HCT116 (cell line): ENCODE measurements around the gene STMP1. TPM values are rescaled to one million over a fixed set of nuclear protein-coding genes. Genes with fewer than 3 reads are reported as not detected.

Source experiments
- ATAC-seq: fragments of 200-7000 bp; cut with Tn5 transposase; 2 replicates; pipeline ENCODE4 v1.9.1; 2020; ENCODE audit warnings: mild to moderate bottlenecking, moderate library complexity
- BruUV-seq: library from RNA; stranded (reverse); fragments of 400-500 nt; replicated peaks from 2 replicates; lab custom pipeline; 2021; lab: Mats Ljungman, UMichigan
- CTCF ChIA-PET: fragments of 300-600 bp; sonication (Branson Sonifier 250); formaldehyde crosslinking; loops from one replicate; lab custom pipeline; 2021; ENCODE audit warnings: antibody characterized with exemption; lab: Charles Lee
- POLR2A ChIA-PET: fragments of 300-600, 350-600 bp; sonication (Branson Sonifier 250); formaldehyde crosslinking; loops from one replicate; lab custom pipeline; 2021; ENCODE audit warnings: antibody characterized with exemption; lab: Charles Lee
- RAD21 ChIA-PET, 2 experiments: fragments of 300-600 bp; sonication (Branson Sonifier 250); formaldehyde crosslinking; loops; one replicate each; lab custom pipeline; 2023; ENCODE audit warnings: low total read pairs in 2 of 2; ENCODE audit not compliant: uncharacterized antibody in 2 of 2, unreplicated experiment in 2 of 2, low non-redundant PET in 1 of 2; lab: Charles Lee
- DNase-seq: peaks from one replicate; pipeline ENCODE4 v3.0.0-alpha.2; 2010; ENCODE audit warnings: low read depth, low spot score
- H2AFZ ChIP-seq: fragments of 200-600 bp; shearing (Covaris generic), sonication (generic); 2 replicates; pipeline ENCODE4 v1.6.1; 2017; ENCODE audit warnings: low read depth, mixed run types, mixed read lengths, antibody characterized with exemption, low read length; ENCODE audit not compliant: poor library complexity, severe bottlenecking
- H3K27ac ChIP-seq: 2 replicates; pipeline ENCODE4 v1.5.1; 2012; ENCODE audit warnings: low read depth, low read length
- H3K27me3 ChIP-seq: fragments of 200-600 bp; sonication (generic); 2 replicates; pipeline ENCODE4 v1.6.1; 2016; ENCODE audit warnings: mixed run types, low read length, mixed read lengths; ENCODE audit not compliant: insufficient read depth
- H3K36me3 ChIP-seq, 2 experiments: fragments of 200-500 bp in 1 of 2; fragments of 200-600 bp in 1 of 2; sonication (Bioruptor generic) in 1 of 2; sonication (generic) in 1 of 2; 2 replicates each; pipeline versions ENCODE4 v1.5.1 to v1.6.1; 2014 to 2016; ENCODE audit warnings: low read length in 2 of 2, inconsistent platforms in 1 of 2, mixed read lengths in 1 of 2, mixed run types in 1 of 2; ENCODE audit not compliant: insufficient read depth in 2 of 2, control insufficient read depth in 1 of 2
- H3K4me1 ChIP-seq, 2 experiments: fragments of 200-600 bp in 1 of 2; sonication (generic) in 1 of 2; 2 replicates each; pipeline versions ENCODE4 v1.5.1 to v1.6.1; 2012 to 2017; ENCODE audit warnings: low read length in 2 of 2, inconsistent platforms in 1 of 2, mild to moderate bottlenecking in 1 of 2, mixed read lengths in 1 of 2, mixed run types in 1 of 2, moderate library complexity in 1 of 2; ENCODE audit not compliant: insufficient read depth in 2 of 2, control insufficient read depth in 1 of 2
- H3K4me2 ChIP-seq: fragments of 200-600 bp; sonication (generic); 2 replicates; pipeline ENCODE4 v1.6.1; 2017; ENCODE audit warnings: mixed run types, low read length, mixed read lengths
- H3K4me3 ChIP-seq, 2 experiments: fragments of 200-600 bp in 1 of 2; sonication (generic) in 1 of 2; replicated peaks in 1 of 2; 2 replicates each; pipeline ENCODE4 v1.5.1; 2011 to 2016; ENCODE audit warnings: low read length in 2 of 2, control low read depth in 1 of 2, low read depth in 1 of 2, mild to moderate bottlenecking in 1 of 2, mixed read lengths in 1 of 2, mixed run types in 1 of 2
- H3K79me2 ChIP-seq: fragments of 200-600 bp; sonication (generic); 2 replicates; pipeline ENCODE4 v1.6.1; 2017; ENCODE audit warnings: mild to moderate bottlenecking, mixed run types, low read length, moderate library complexity, mixed read lengths; ENCODE audit not compliant: insufficient read depth
- H3K9ac ChIP-seq: fragments of 200-600 bp; sonication (generic); 2 replicates; pipeline ENCODE4 v1.6.1; 2016; ENCODE audit warnings: low read length, mixed read lengths
- H3K9me2 ChIP-seq: fragments of 200-600 bp; sonication (generic), shearing (Covaris generic); 2 replicates; pipeline ENCODE4 v1.6.1; 2017; ENCODE audit warnings: mixed run types, mild to moderate bottlenecking, moderate library complexity; ENCODE audit not compliant: insufficient read depth
- H3K9me3 ChIP-seq, 2 experiments: fragments of 200-500 bp in 1 of 2; fragments of 200-600 bp in 1 of 2; sonication (Bioruptor generic) in 1 of 2; sonication (generic) in 1 of 2; 2 replicates each; pipeline ENCODE4 v1.6.1; 2014 to 2017; ENCODE audit warnings: low read length in 2 of 2, mixed read lengths in 2 of 2, inconsistent platforms in 1 of 2, low read depth in 1 of 2, mild to moderate bottlenecking in 1 of 2, mixed run types in 1 of 2, moderate library complexity in 1 of 2; ENCODE audit not compliant: control insufficient read depth in 1 of 2, insufficient read depth in 1 of 2
- H4K20me1 ChIP-seq: fragments of 200-600 bp; sonication (generic), shearing (Covaris generic); 2 replicates; pipeline ENCODE4 v1.6.1; 2017; ENCODE audit warnings: mixed run types, mild to moderate bottlenecking, moderate library complexity; ENCODE audit not compliant: insufficient read depth
- CBX3 ChIP-seq: IDR thresholded peaks from 2 replicates; pipeline ENCODE4 v1.6.1; 2012; ENCODE audit warnings: low read depth
- EGR1 ChIP-seq: IDR thresholded peaks from 2 replicates; pipeline ENCODE4 v1.6.1; 2012; ENCODE audit warnings: low read depth
- EZH2 ChIP-seq: fragments of 200-600 bp; sonication (generic); IDR thresholded peaks from 2 replicates; pipeline ENCODE4 v1.6.1; 2017; ENCODE audit warnings: antibody characterized with exemption, mixed run types
- POLR2A ChIP-seq: IDR thresholded peaks from 2 replicates; pipeline ENCODE4 v1.7.0; 2011; ENCODE audit warnings: borderline replicate concordance; ENCODE audit not compliant: insufficient read depth, insufficient read length; ENCODE audit errors: extremely low read depth
- RAD21 ChIP-seq: IDR thresholded peaks from 2 replicates; pipeline ENCODE4 v1.6.1; 2012; ENCODE audit warnings: low read depth, mild to moderate bottlenecking
- SP1 ChIP-seq: IDR thresholded peaks from 2 replicates; pipeline ENCODE4 v1.6.1; 2012; ENCODE audit warnings: low read depth
- TCF7L2 ChIP-seq: IDR thresholded peaks from 2 replicates; pipeline ENCODE4 v1.7.0; 2011; ENCODE audit warnings: borderline replicate concordance, inconsistent platforms; ENCODE audit not compliant: insufficient read depth, insufficient read length; ENCODE audit errors: extremely low read depth
- intact Hi-C: fragments of 100-400 bp; cut with micrococcal nuclease; formaldehyde crosslinking; loops from 2 replicates; pipeline ENCODE4 v1.10.0; 2022
- total RNA-seq: library from RNA; stranded (reverse); gene quantifications from one replicate; pipeline ENCODE4 v1.2.1, GENCODE V29; 2021; ENCODE audit not compliant: unreplicated experiment
- TF ChIP-seq, protein P1 (sequence below), 3 experiments: fragments of 200-600 bp in 1 of 3; sonication (generic) in 1 of 3; IDR thresholded peaks in 2 of 3; conservative IDR thresholded peaks in 1 of 3; 2 replicates each; pipeline ENCODE4 v1.5.1; 2012 to 2017; ENCODE audit warnings: low read depth in 2 of 3, low read length in 2 of 3, antibody characterized with exemption in 1 of 3, borderline replicate concordance in 1 of 3, control low read depth in 1 of 3, mild to moderate bottlenecking in 1 of 3, mixed read lengths in 1 of 3, mixed run types in 1 of 3, moderate library complexity in 1 of 3; ENCODE audit not compliant: insufficient read depth in 1 of 3
- TF ChIP-seq, protein P2 (sequence below): IDR thresholded peaks from 2 replicates; pipeline ENCODE4 v1.6.1; 2012
- TF ChIP-seq, protein P3 (sequence below): IDR thresholded peaks from 2 replicates; pipeline ENCODE4 v1.6.1; 2012; ENCODE audit warnings: low read depth

STMP1 gene
- total RNA-seq, 1 experiment from 2014 or later, result 32.8 TPM

DNA sequence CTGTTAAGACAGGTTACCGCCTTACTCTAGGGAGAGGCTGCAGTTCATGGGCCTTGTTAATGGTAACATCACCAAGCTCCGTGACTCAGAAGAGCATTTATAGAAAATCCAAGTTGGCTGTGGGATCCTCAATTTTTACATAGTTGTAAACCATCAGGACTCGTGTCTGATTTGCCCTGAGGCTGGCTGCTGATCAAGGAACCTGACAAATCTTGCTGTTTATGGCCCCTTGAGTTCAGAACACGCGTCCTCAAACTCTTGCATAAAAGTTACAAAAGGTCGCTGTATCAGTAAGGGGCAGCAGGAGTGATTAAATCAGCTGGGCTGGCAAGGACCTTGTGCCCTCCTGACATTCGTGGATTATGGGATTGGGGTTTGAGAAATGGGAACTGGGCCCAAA is 61.1 kb downstream of the STMP1 start:
- Histone ChIP-seq H3K4me1 (peaks cover 0 to 7% of the 10 kb centered on the region in 2 experiments; a peak in 1 of 4 replicates), H2AFZ (no peak overlapping the region), H3K9ac (no peak overlapping the region), H3K36me3 (no peaks in the 10 kb centered on the region), H3K4me3 (no peak overlapping the region), H4K20me1 (no peaks in the 10 kb centered on the region), H3K9me3 (no peaks in the 10 kb centered on the region), H3K27ac (no peak overlapping the region), H3K79me2 (no peaks in the 10 kb centered on the region), H3K27me3 (no peaks in the 10 kb centered on the region), H3K4me2 (no peak overlapping the region), H3K9me2 (no peaks in the 10 kb centered on the region)
- no peak for DNase-seq
- ChIA-PET POLR2A (no interaction called here), CTCF (no interaction called here), RAD21 (no interaction called here)
- intact Hi-C loops, result no loop called here
- TF ChIP-seq SP1, result no peak
- no peak for TF ChIP-seq CBX3
- TF ChIP-seq, protein P1, sequence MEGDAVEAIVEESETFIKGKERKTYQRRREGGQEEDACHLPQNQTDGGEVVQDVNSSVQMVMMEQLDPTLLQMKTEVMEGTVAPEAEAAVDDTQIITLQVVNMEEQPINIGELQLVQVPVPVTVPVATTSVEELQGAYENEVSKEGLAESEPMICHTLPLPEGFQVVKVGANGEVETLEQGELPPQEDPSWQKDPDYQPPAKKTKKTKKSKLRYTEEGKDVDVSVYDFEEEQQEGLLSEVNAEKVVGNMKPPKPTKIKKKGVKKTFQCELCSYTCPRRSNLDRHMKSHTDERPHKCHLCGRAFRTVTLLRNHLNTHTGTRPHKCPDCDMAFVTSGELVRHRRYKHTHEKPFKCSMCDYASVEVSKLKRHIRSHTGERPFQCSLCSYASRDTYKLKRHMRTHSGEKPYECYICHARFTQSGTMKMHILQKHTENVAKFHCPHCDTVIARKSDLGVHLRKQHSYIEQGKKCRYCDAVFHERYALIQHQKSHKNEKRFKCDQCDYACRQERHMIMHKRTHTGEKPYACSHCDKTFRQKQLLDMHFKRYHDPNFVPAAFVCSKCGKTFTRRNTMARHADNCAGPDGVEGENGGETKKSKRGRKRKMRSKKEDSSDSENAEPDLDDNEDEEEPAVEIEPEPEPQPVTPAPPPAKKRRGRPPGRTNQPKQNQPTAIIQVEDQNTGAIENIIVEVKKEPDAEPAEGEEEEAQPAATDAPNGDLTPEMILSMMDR (IDR thresholded peaks at IDR 0.05 in 2 of 3, conservative IDR thresholded peaks at IDR 0.05 in 1 of 3; ENCODE audit: borderline replicate concordance in 1 of 3, insufficient read depth in 1 of 3, low read depth in 2 of 3, low read length in 2 of 3), result no peak
- TF ChIP-seq, protein P2, sequence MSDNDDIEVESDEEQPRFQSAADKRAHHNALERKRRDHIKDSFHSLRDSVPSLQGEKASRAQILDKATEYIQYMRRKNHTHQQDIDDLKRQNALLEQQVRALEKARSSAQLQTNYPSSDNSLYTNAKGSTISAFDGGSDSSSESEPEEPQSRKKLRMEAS, result no peak
- no peak for TF ChIP-seq TCF7L2
- TF ChIP-seq POLR2A, result no peak
- TF ChIP-seq, protein P3, sequence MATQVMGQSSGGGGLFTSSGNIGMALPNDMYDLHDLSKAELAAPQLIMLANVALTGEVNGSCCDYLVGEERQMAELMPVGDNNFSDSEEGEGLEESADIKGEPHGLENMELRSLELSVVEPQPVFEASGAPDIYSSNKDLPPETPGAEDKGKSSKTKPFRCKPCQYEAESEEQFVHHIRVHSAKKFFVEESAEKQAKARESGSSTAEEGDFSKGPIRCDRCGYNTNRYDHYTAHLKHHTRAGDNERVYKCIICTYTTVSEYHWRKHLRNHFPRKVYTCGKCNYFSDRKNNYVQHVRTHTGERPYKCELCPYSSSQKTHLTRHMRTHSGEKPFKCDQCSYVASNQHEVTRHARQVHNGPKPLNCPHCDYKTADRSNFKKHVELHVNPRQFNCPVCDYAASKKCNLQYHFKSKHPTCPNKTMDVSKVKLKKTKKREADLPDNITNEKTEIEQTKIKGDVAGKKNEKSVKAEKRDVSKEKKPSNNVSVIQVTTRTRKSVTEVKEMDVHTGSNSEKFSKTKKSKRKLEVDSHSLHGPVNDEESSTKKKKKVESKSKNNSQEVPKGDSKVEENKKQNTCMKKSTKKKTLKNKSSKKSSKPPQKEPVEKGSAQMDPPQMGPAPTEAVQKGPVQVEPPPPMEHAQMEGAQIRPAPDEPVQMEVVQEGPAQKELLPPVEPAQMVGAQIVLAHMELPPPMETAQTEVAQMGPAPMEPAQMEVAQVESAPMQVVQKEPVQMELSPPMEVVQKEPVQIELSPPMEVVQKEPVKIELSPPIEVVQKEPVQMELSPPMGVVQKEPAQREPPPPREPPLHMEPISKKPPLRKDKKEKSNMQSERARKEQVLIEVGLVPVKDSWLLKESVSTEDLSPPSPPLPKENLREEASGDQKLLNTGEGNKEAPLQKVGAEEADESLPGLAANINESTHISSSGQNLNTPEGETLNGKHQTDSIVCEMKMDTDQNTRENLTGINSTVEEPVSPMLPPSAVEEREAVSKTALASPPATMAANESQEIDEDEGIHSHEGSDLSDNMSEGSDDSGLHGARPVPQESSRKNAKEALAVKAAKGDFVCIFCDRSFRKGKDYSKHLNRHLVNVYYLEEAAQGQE, result no peak
- no peak for TF ChIP-seq RAD21
- no peak for TF ChIP-seq EZH2
- TF ChIP-seq EGR1, result no peak
- BruUV-seq, result no TSS peak
- ATAC-seq, result no peak

Other genes with a start within 250 kb of the STMP1 start
- 16.6 TPM for gene CNOT4, start 152.4 kb upstream of the STMP1 start, total RNA-seq
- gene NUP205, start 104.6 kb upstream of the STMP1 start, total RNA-seq, result 91.0 TPM
- 0.30 TPM for gene SLC13A4, start 65.7 kb downstream of the STMP1 start, total RNA-seq
- 0.59 TPM for gene FAM180A, start 86.3 kb downstream of the STMP1 start, total RNA-seq